ENCODE data around the gene RSPO4.

Gene RSPO4

GRCh38 chr20:942611-943010 lies 59.5 kb downstream of the RSPO4 start:
- no peak for DNase-seq (ENCODE audit: low read depth in 2 of 2)

- DNase-seq (ENCODE audit: low read depth in 2 of 2): no peak
These were observed 61.2 kb downstream of the RSPO4 start for GRCh38 chr20:940926-941325.

- no peak for DNase-seq (ENCODE audit: low read depth in 2 of 2)
These were observed 62.5 kb downstream of the RSPO4 start for GRCh38 chr20:939606-940005.

GRCh38 chr20:934186-934840 lies 67.8 kb downstream of the RSPO4 start:
- no peak for DNase-seq (ENCODE audit: low read depth in 2 of 2)

GRCh38 chr20:933029-933428 lies 69.1 kb downstream of the RSPO4 start:
- no peak for DNase-seq (ENCODE audit: low read depth in 2 of 2)

- DNase-seq (ENCODE audit: low read depth in 2 of 2): no peak
These were observed 70.7 kb downstream of the RSPO4 start for GRCh38 chr20:931401-931800.

- DNase-seq (ENCODE audit: low read depth in 2 of 2): no peak
These were observed 75.4 kb downstream of the RSPO4 start for GRCh38 chr20:926670-927069.

- no peak for DNase-seq (ENCODE audit: low read depth in 2 of 2)
These were observed 76.6 kb downstream of the RSPO4 start for GRCh38 chr20:925516-925915.

GRCh38 chr20:924639-925038 lies 77.5 kb downstream of the RSPO4 start:
- no peak for DNase-seq (ENCODE audit: low read depth in 2 of 2)

GRCh38 chr20:922781-923180 lies 79.3 kb downstream of the RSPO4 start:
- DNase-seq (ENCODE audit: low read depth in 2 of 2): no peak

- no peak for DNase-seq (ENCODE audit: low read depth in 2 of 2)
These were observed 81.0 kb downstream of the RSPO4 start for GRCh38 chr20:921068-921467.

GRCh38 chr20:920311-920710 lies 81.8 kb downstream of the RSPO4 start:
- DNase-seq (ENCODE audit: low read depth in 2 of 2): no peak

GRCh38 chr20:919491-919916 lies 82.6 kb downstream of the RSPO4 start:
- DNase-seq (ENCODE audit: low read depth in 2 of 2): no peak

GRCh38 chr20:917416-917815 lies 84.7 kb downstream of the RSPO4 start:
- no peak for DNase-seq (ENCODE audit: low read depth in 2 of 2)

- no peak for DNase-seq (ENCODE audit: low read depth in 2 of 2)
These were observed 85.3 kb downstream of the RSPO4 start for GRCh38 chr20:916825-917224.

- no peak for DNase-seq (ENCODE audit: low read depth in 2 of 2)
These were observed 85.8 kb downstream of the RSPO4 start, which contains the start of gene ANGPT4 for GRCh38 chr20:916125-916799. ANGPT4 (minus strand) TSS chr20:916334; CDS start chr20:916214, 120 bp downstream.

GRCh38 chr20:914727-915498 lies 87.2 kb downstream of the RSPO4 start:
- DNase-seq (ENCODE audit: low read depth in 2 of 2): no peak

GRCh38 chr20:913306-913849 lies 88.7 kb downstream of the RSPO4 start:
- no peak for DNase-seq (ENCODE audit: low read depth in 2 of 2)

GRCh38 chr20:911882-912600 lies 90.1 kb downstream of the RSPO4 start:
- no peak for DNase-seq (ENCODE audit: low read depth in 2 of 2)

GRCh38 chr20:910870-911770 lies 91.0 kb downstream of the RSPO4 start:
- no peak for DNase-seq (ENCODE audit: low read depth in 2 of 2)

All from stimulated activated CD8-positive, alpha-beta memory T cell treated with anti-CD3 and anti-CD28 coated beads, Interleukin-7, amount 100 ng/mL, for 4 hours (primary cell).